Measurements from ENCODE around the gene MTREX.

The MTREX gene

GRCh38 chr5:55471468-55471867 is 163.7 kb downstream of the MTREX start:
- DNase-seq (ENCODE audit: low read depth in 2 of 2) = no peak

GRCh38 chr5:55472642-55473041 is 164.9 kb downstream of the MTREX start:
- DNase-seq (ENCODE audit: low read depth in 2 of 2) = no peak

Measured in stimulated activated CD8-positive, alpha-beta memory T cell treated with anti-CD3 and anti-CD28 coated beads, Interleukin-15, amount 100 ng/mL, for 4 hours (primary cell).